Measurements from ENCODE around the gene SMTN. TPM values are rescaled to one million over a fixed set of nuclear protein-coding genes. Genes with fewer than 3 reads are reported as not detected.
A peak's percentile ranks its signal among the peaks of the same experiment; 100 is the strongest.
"Not testable (repeated sequence)": the region's sequence is repeated elsewhere in the genome, so short reads cannot be mapped to it uniquely, and the experiment has no call there.

Gene SMTN
- total and polyA plus RNA-seq, 4 donors = 97.7 to 1,240 (median 571) TPM

DNA sequence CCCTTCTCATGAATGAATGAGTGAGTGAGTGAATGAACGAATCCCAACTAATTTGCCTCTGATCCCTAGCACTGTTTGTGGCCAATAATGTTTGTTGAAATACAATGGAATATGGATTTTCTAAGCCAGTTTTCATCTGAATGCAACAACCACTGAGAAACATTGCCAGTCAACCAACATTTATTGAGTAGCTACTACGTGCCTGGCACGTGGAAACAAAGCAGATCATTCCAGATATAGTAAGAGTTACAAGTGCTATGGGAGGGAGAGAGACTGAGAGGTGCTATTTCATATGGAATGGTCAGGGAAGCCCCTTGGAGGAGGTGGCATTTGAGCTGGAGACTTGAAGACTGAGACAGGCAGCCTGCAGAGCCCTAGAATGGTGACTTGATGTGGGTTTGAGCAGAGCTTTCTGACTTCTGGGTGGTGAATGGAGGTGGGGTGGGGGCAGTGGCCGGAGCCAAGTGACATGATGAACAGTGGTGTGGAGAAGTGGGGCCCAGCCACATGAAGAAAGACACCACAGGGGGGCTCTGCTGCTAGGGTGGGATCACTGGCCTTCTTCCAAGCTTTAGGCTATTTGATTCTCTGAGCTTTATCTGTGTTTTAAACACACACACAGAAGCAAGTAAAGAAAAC lies 35.1 kb upstream of the SMTN start:
- H3K4me1 ChIP-seq (ENCODE audit: control insufficient read depth in 1 of 2, insufficient read depth in 2 of 2, low read length in 2 of 2) = no peaks in the 10 kb centered on the region
- no peak overlapping the region for H3K4me3 ChIP-seq (ENCODE audit: low read length in 2 of 2)
- no peak for DNase-seq
- no peak overlapping the region for H3K27ac ChIP-seq (ENCODE audit: low read depth in 1 of 2, low read length in 2 of 2)
- no peak for ATAC-seq (ENCODE audit: low FRiP score)
- 79 to 82% methylated on average over 4 of the region's 4 CpGs for WGBS, 2 donors
- H3K9me3 ChIP-seq (ENCODE audit: control insufficient read depth, low read length) = no peaks in the 10 kb centered on the region
- intact Hi-C loops (cut with DNase I) = loop anchor here in 1 of 2 donors (2.0 kb wide), 1 partner anchor 37 kb away; no protein-coding TSS in a partner anchor
- H3K27me3 ChIP-seq (ENCODE audit: control insufficient read depth in 1 of 2, insufficient read depth in 2 of 2, low read length in 1 of 2) = no peaks in the 10 kb centered on the region
- no peaks in the 10 kb centered on the region for H3K36me3 ChIP-seq (ENCODE audit: control insufficient read depth in 1 of 2, insufficient read depth in 2 of 2, low read length in 1 of 2)

DNA sequence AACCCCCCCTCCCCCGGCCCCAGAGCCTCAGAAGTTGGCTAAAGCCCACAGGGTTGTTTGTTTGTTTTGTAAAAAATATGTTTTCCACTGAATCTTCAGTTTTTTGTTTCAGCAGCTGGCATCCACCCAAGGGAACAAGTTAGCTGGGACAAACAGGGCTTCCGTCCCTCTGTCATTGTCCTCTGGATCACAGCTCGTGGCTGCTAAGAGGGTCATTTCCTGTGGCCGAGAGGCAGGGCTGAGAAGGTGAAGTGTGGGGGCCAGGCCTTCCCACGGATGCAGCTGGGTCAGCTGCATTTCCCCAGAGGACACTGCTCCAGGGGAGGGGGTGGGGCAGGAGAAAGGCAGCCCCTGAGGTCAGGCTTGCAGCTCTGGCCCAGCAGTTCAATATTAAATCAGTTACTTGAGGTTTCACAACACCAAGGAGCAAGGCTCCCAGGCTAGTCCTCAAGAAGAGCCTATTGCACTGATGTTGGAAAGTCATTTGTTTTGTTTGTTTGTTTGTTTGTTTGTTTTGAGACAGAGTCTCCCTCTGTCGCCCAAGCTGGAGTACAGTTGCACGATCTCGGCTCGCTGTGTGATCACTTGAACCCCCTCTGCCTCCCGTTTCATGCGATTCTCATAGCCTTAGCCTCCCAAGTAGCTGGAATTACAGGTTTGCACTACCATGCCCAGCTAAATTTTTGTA lies 34.4 kb upstream of the SMTN start:
- DNase-seq (no peak), ATAC-seq (ENCODE audit: low FRiP score) (peak; percentile 53)
- Histone ChIP-seq H3K4me3 (ENCODE audit: low read length in 2 of 2) (no peak overlapping the region), H3K27me3 (ENCODE audit: control insufficient read depth in 1 of 2, insufficient read depth in 2 of 2, low read length in 1 of 2) (no peaks in the 10 kb centered on the region), H3K27ac (ENCODE audit: low read depth in 1 of 2, low read length in 2 of 2) (no peak overlapping the region), H3K4me1 (ENCODE audit: control insufficient read depth in 1 of 2, insufficient read depth in 2 of 2, low read length in 2 of 2) (no peaks in the 10 kb centered on the region), H3K36me3 (ENCODE audit: control insufficient read depth in 1 of 2, insufficient read depth in 2 of 2, low read length in 1 of 2) (no peaks in the 10 kb centered on the region), H3K9me3 (ENCODE audit: control insufficient read depth, low read length) (no peaks in the 10 kb centered on the region)
- WGBS, 2 donors = 60 to 63% methylated on average over 11 of the region's 11 CpGs
- intact Hi-C loops (cut with DNase I) = no loop called here

DNA sequence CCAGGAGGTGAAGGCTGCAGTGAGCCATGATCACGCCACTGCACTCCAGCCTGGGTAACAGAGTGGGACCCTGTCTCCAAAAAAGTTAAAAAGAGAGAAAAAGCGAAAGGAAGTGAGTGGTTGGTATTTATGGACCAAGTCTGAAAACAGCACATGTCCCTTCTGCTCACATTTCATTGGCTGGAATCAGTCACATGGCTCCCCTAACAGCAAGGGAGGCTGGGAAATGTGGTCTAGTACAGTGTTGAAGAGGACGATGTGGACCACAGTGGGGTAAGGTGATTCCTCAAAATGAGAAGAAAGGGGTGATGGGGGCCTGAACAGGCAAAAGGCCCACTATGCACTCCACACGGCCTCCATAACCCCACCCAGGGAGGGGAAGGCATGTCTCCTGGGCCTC lies 32.5 kb upstream of the SMTN start:
- no peaks in the 10 kb centered on the region for H3K27me3 ChIP-seq (ENCODE audit: control insufficient read depth in 1 of 2, insufficient read depth in 2 of 2, low read length in 1 of 2)
- H3K9me3 ChIP-seq (ENCODE audit: control insufficient read depth, low read length) = no peaks in the 10 kb centered on the region
- H3K36me3 ChIP-seq (ENCODE audit: control insufficient read depth in 1 of 2, insufficient read depth in 2 of 2, low read length in 1 of 2) = no peaks in the 10 kb centered on the region
- no peaks in the 10 kb centered on the region for H3K4me1 ChIP-seq (ENCODE audit: control insufficient read depth in 1 of 2, insufficient read depth in 2 of 2, low read length in 2 of 2)
- no peak overlapping the region for H3K4me3 ChIP-seq (ENCODE audit: low read length in 2 of 2)
- no peak for DNase-seq
- intact Hi-C loops (cut with DNase I) = no loop called here
- H3K27ac ChIP-seq (ENCODE audit: low read depth in 1 of 2, low read length in 2 of 2) = no peak overlapping the region
- no peak for ATAC-seq (ENCODE audit: low FRiP score)
- 93 to 95% methylated on average over 4 of the region's 4 CpGs for WGBS, 2 donors

DNA sequence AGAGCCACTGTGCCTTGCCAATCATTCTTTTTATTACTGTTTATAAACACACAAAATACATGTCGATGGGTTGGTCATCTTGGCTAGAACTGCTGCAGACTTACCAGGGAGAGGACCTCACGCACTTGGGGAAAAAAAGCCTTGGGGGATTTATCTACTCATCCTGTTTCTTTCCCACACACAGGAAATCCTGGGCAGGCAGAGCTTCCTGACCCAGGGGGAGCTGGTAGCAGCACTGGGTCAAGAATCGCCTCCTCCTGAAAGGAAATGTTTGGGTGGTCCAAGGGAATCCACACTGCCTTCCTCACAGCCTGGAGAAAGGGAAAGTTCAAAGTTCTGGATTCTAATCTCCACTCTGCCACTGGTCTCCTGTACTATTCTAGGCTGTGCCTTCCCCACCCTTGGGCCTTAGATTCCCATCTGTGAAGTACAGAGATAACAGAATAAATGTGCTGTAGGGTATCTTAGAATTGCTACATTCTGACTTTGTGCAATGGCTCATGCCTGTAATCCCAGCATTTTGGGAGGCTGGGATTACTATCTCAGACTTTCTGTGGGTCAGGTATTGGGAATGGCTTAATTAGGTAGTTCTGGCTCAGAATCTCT lies 31.2 kb upstream of the SMTN start:
- H3K4me1 ChIP-seq (ENCODE audit: control insufficient read depth in 1 of 2, insufficient read depth in 2 of 2, low read length in 2 of 2) = no peaks in the 10 kb centered on the region
- no peak overlapping the region for H3K27ac ChIP-seq (ENCODE audit: low read depth in 1 of 2, low read length in 2 of 2)
- DNase-seq = no peak
- no peaks in the 10 kb centered on the region for H3K9me3 ChIP-seq (ENCODE audit: control insufficient read depth, low read length)
- H3K4me3 ChIP-seq (ENCODE audit: low read length in 2 of 2) = no peak overlapping the region
- no peaks in the 10 kb centered on the region for H3K36me3 ChIP-seq (ENCODE audit: control insufficient read depth in 1 of 2, insufficient read depth in 2 of 2, low read length in 1 of 2)
- no peaks in the 10 kb centered on the region for H3K27me3 ChIP-seq (ENCODE audit: control insufficient read depth in 1 of 2, insufficient read depth in 2 of 2, low read length in 1 of 2)
- intact Hi-C loops (cut with DNase I) = no loop called here
- WGBS, 2 donors = 74 to 83% methylated on average over 3 of the region's 3 CpGs
- ATAC-seq (ENCODE audit: low FRiP score) = no peak

DNA sequence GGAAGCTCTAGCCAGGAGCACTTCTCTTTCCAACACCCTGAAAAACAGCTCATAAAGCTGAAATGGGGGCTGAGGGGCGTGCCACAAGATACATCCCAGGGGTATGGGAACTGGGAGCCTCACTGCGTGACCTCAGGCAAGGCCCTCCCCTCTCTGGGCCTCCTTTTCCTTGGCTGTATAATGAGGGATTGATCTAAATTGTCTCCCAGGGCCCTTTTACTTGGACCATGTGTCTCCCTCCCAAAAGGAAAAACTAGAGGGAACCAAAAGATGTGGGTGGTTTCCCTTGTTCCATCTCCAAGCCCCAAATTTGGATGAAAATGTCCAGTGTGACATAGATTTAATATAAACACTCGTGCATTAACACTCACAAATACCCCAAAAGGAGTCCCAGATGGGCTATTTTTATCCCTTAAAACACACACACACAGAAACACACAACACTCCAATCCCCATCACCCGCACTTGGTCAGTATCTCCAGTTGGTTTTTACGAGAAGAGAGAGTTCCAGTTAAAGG lies 25.9 kb upstream of the SMTN start:
- H3K36me3 ChIP-seq (ENCODE audit: control insufficient read depth in 1 of 2, insufficient read depth in 2 of 2, low read length in 1 of 2) = no peaks in the 10 kb centered on the region
- H3K9me3 ChIP-seq (ENCODE audit: control insufficient read depth, low read length) = no peaks in the 10 kb centered on the region
- DNase-seq = no peak
- H3K27me3 ChIP-seq (ENCODE audit: control insufficient read depth in 1 of 2, insufficient read depth in 2 of 2, low read length in 1 of 2) = no peaks in the 10 kb centered on the region
- no peaks in the 10 kb centered on the region for H3K4me1 ChIP-seq (ENCODE audit: control insufficient read depth in 1 of 2, insufficient read depth in 2 of 2, low read length in 2 of 2)
- intact Hi-C loops (cut with DNase I) = loop anchor here in 1 of 2 donors (2.0 kb wide), 1 partner anchor 26 kb away; the partner anchor contains the start of gene SMTN
- 23 to 25% methylated on average over 5 of the region's 5 CpGs for WGBS, 2 donors
- H3K4me3 ChIP-seq (ENCODE audit: low read length in 2 of 2) = no peak overlapping the region
- ATAC-seq (ENCODE audit: low FRiP score) = peak; percentile 44
- peak overlapping the region; percentile 91 to 96 for H3K27ac ChIP-seq (ENCODE audit: low read depth in 1 of 2, low read length in 2 of 2)

DNA sequence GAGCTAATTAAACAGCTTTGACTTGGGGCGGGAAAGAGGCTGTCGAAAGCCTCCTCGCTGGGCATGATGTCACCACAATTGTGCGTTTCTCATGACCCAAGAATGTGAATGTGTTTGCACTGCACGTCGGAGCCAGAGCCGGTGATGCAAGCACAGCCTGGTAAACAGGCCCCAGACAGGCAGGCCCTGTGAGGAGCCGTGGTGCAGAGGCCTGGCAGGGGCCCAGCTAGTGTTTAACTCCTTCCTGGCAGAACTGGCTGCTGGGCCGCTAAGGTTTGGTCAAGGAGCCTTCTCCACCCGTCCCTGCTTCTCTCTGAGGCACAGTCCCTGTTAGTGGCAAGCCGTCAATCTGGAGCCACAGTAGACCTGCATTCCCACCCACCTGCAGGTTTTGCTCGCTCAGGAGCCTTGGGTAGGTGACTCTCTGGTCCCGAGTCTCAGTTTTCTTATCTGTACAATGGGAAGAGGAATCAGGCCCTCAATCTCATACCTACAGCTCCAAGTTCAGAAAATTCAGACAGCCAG lies 25.4 kb upstream of the SMTN start:
- Histone ChIP-seq H3K4me3 (ENCODE audit: low read length in 2 of 2) (no peak overlapping the region), H3K9me3 (ENCODE audit: control insufficient read depth, low read length) (no peaks in the 10 kb centered on the region), H3K36me3 (ENCODE audit: control insufficient read depth in 1 of 2, insufficient read depth in 2 of 2, low read length in 1 of 2) (no peaks in the 10 kb centered on the region), H3K4me1 (ENCODE audit: control insufficient read depth in 1 of 2, insufficient read depth in 2 of 2, low read length in 2 of 2) (no peaks in the 10 kb centered on the region), H3K27me3 (ENCODE audit: control insufficient read depth in 1 of 2, insufficient read depth in 2 of 2, low read length in 1 of 2) (no peaks in the 10 kb centered on the region), H3K27ac (ENCODE audit: low read depth in 1 of 2, low read length in 2 of 2) (peak overlapping the region; percentile 48 to 68)
- DNase-seq = peak; percentile 94 to 95
- WGBS, 2 donors = 15% methylated on average over 13 of the region's 13 CpGs
- intact Hi-C loops (cut with DNase I) = loop anchor here in 1 of 2 donors (2.0 kb wide), 1 partner anchor 25 kb away; the partner anchor contains the start of gene SMTN
- peak; percentile 96 for ATAC-seq (ENCODE audit: low FRiP score)

DNA sequence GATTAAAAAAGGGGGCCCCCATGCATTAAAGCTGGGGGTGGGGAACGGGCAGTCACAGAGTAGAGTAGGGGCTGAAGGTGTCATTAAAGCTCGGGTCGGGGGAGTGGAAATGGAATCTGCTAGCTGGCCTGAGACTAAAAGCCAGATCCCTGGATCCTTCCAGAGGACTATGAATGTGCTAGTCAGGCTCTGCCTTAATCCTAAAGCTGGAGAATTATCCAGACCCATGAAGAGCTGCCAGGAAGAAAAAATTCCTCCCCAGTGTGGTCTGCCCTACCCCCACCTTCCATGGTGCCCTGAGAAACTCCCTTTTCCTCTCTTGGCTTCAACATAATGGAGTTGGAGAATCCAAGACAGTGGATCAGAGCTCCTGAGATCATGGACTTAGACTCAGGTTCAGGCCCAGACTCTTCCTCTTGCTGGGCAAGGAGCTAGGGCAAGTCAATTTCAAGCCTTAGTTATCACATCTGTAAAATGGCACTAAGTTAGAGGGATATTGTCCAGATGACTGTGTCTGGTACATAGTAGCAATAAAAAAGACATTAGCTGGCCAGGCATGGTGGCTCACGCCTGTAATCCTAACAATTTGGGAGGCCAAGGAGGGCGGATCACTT lies 24.0 kb upstream of the SMTN start:
- Histone ChIP-seq H3K9me3 (ENCODE audit: control insufficient read depth, low read length) (no peaks in the 10 kb centered on the region), H3K4me3 (ENCODE audit: low read length in 2 of 2) (no peak overlapping the region), H3K27me3 (ENCODE audit: control insufficient read depth in 1 of 2, insufficient read depth in 2 of 2, low read length in 1 of 2) (no peaks in the 10 kb centered on the region), H3K27ac (ENCODE audit: low read depth in 1 of 2, low read length in 2 of 2) (peak overlapping the region in 1 of 2 donors; percentile 86), H3K4me1 (ENCODE audit: control insufficient read depth in 1 of 2, insufficient read depth in 2 of 2, low read length in 2 of 2) (no peaks in the 10 kb centered on the region), H3K36me3 (ENCODE audit: control insufficient read depth in 1 of 2, insufficient read depth in 2 of 2, low read length in 1 of 2) (no peaks in the 10 kb centered on the region)
- DNase-seq (no peak), ATAC-seq (ENCODE audit: low FRiP score) (no peak)
- WGBS, 2 donors = 42 to 45% methylated on average over 5 of the region's 5 CpGs
- intact Hi-C loops (cut with DNase I) = no loop called here

DNA sequence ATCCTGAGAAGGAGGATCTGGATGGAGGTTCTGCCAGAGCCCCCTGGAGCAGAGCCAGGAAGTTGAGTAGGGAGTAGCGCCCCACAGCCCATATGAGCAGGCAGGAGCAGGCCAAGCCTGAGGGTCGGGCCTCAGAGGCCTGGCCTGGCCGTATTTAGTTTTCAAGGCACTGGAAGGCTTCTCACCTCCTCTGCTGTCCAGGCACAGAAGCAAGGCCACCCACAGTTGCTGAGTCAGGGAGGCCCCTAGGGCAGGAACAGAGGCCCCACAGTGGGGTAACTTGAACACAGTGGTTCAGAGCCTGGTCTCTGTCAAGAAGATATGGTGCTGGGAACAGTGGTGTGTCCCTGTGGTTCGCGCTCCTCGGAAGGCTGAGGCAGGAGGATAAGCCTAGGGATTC lies 21.5 kb upstream of the SMTN start:
- 44 to 60% methylated on average over 6 of the region's 6 CpGs for WGBS, 2 donors
- intact Hi-C loops (cut with DNase I); H3K4me1 ChIP-seq (ENCODE audit: control insufficient read depth in 1 of 2, insufficient read depth in 2 of 2, low read length in 2 of 2); H3K27ac ChIP-seq (ENCODE audit: low read depth in 1 of 2, low read length in 2 of 2); H3K27me3 ChIP-seq (ENCODE audit: control insufficient read depth in 1 of 2, insufficient read depth in 2 of 2, low read length in 1 of 2); H3K4me3 ChIP-seq (ENCODE audit: low read length in 2 of 2); H3K36me3 ChIP-seq (ENCODE audit: control insufficient read depth in 1 of 2, insufficient read depth in 2 of 2, low read length in 1 of 2); ATAC-seq (ENCODE audit: low FRiP score); DNase-seq; H3K9me3 ChIP-seq (ENCODE audit: control insufficient read depth, low read length): not testable (repeated sequence)
